ENCODE results near the gene CA10.

- TF ChIP-seq CTCF (IDR thresholded peaks at IDR 0.05) (no peak), POLR2A (IDR thresholded peaks at IDR 0.05) (no peak)
Measured at GRCh38 chr17:51595826-51596398, 562.6 kb downstream of the CA10 start.

Measured in sigmoid colon (tissue), 3 donors.